ENCODE results near the gene RAB31.

DNA sequence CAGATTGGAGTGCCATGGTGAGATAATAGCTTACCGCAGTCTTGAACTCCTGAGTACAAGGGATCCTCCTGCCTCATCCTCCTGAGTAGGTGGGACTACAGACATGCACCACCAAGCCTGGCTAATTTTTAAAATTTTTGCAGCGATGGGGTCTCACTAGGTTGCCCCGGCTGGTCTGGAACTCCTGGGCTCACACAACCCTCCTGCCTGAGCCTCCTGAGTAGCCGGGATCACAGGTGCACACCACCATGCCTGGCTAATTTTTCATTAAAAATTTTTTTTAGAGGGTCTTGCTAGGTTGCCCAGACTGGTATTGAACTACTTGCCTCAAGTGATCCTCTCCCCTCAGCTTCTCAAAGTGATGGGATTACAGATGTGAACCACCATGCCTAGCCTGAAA, 27.8 kb downstream of the RAB31 start:
- TF ChIP-seq, protein P1, sequence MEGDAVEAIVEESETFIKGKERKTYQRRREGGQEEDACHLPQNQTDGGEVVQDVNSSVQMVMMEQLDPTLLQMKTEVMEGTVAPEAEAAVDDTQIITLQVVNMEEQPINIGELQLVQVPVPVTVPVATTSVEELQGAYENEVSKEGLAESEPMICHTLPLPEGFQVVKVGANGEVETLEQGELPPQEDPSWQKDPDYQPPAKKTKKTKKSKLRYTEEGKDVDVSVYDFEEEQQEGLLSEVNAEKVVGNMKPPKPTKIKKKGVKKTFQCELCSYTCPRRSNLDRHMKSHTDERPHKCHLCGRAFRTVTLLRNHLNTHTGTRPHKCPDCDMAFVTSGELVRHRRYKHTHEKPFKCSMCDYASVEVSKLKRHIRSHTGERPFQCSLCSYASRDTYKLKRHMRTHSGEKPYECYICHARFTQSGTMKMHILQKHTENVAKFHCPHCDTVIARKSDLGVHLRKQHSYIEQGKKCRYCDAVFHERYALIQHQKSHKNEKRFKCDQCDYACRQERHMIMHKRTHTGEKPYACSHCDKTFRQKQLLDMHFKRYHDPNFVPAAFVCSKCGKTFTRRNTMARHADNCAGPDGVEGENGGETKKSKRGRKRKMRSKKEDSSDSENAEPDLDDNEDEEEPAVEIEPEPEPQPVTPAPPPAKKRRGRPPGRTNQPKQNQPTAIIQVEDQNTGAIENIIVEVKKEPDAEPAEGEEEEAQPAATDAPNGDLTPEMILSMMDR (IDR thresholded peaks at IDR 0.05; ENCODE audit: borderline replicate concordance, extremely low read depth, low read length, poor library complexity, severe bottlenecking) = no peak
- no peak for TF ChIP-seq EZH2 (IDR thresholded peaks at IDR 0.05; ENCODE audit: borderline replicate concordance, low read depth, low read length, severe bottlenecking)

Data from DND-41 (cell line).